HG02759 (cell line): ENCODE results near the gene CD99L2.
A peak's percentile ranks its signal among the peaks of the same experiment; 100 is the strongest.

Experiments used
- ATAC-seq: cut with Tn5 transposase; IDR thresholded peaks from one replicate; pipeline ENCODE4 v1.9.1; 2021; ENCODE audit warnings: mild to moderate bottlenecking, moderate library complexity; ENCODE audit not compliant: unreplicated experiment

Gene CD99L2

DNA sequence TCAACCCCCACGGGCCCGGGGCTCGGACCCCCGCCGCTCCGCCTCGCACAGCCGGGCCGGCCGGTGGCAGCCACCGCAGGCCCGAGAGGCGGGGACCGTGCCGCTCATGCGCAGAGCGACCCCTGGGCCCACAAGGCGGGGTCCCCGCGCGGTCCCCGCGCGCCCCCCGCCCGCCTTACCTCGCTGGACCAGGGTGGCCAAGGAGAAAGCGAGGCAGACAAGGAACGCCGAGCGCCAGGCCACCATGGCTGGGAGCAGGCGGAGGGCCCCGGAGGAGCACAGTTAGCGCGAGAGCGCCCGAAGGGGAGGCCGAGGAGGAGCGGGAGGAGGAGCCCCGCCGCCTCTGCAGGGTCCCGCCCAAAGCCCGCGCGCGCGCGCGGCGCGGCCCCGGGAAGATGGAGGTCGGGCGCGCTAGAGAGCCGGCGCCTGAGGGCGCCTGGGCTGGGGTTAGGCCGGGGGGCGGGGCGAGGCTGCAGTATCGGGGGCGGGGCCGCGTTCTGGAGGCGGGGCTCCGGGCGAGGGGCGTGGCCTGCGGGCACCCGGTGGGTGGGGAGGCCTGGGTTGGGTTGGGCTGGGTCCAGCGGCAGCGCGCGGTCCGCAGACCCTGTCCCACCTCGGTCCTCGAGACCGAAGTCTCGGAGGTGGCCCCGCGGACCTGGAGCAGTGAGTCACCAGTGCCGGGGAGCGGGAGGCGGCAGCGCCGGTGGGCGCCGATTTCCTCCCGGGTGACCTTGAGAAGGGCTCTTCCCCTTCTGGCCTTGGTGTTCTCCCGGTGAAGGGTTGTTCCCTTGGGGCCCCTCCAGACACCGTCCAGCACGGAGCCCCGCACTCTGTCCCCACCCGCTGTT is at the start of gene CD99L2:
CD99L2 (minus strand) TSS at position 326 of the 848 bp plus-strand sequence; CDS start at position 246, 80 bp downstream.
- peak; percentile 92 for ATAC-seq

- ATAC-seq, result no peak
Observed at GRCh38 chrX:150944233-150944632, 45.8 kb upstream of the CD99L2 start.

DNA sequence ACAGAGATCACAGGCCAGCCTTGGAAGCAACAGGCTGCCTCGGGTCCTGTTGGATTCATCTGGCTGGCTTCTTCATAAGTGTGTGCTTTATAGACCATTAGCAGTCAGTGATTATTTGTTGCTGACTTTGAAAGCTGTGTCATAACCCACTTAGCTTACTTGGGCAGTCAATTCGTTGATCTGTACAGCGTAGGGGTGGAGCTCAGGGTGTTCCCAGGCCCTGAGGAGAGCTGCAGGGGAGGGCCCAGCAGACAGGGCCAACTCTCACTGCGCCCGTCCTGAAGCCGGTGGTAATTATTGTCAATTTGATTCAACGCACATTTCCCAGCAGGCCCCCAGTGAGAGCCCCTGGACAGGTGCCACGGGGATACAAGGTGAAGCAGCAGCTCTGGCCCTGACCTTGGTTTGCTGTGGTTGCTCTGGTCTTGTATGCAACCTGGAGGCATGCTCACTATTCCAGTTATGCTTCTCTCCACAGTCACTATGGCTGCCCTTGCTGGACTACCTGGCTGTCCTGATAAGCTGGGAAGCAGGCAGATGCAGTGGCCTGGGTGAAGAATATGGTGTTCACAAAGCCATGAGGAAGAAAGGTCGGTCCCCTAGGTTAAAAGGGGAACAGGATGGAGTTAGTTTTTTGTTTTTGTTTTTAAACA is 44.6 kb upstream of the CD99L2 start:
- ATAC-seq, result no peak

DNA sequence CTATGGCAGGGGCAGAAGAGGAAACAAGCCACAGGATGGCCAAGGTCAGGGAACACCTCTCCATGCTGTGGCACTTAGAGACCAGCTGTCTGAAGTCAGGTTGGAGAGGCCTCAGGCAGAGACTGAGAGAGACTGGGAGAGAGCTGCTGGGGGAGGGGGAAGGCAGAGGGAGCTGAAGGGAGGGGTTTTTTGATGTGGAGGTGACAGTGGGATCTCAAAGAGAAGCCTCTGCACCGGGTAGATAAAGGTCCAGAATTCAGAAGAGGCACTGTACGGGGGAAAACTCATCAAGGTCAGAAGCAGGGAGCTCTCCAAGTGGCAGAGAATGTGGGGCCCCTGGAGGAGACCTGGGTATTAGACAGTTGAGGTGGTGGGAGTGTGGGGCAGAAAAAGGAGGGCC is 43.1 kb upstream of the CD99L2 start:
- no peak for ATAC-seq

DNA sequence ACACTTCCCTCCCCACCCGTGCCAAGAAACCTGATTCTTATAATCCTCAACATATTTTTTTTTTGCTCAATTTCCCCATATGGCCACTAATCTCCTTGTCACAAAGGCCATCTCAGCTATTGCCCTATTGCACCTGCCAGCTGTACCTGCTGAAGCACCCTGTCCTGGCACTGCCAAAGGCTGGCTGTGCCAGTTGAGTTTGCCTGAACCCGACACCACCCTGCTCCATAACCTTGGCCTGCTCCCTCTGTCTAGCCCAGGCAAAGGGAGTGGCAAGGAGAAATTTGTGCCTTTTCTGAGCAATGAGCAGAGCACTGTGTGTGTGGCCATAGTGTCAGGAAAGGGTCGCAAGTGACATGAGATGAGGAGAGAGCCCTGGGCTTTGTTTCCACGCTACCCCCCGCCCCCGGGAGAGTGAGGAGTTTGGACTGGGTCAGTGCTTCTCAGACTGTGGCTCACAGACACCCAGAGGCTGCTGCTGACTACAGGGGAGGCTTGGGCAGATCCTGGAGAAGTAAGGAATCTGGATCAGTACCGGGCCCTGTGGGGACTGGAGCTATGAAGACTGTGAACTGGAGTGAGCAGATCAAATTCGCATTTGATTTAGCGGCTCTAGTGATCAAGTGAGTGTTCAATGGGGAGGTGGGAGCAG is 42.5 kb upstream of the CD99L2 start:
- ATAC-seq, result no peak

DNA sequence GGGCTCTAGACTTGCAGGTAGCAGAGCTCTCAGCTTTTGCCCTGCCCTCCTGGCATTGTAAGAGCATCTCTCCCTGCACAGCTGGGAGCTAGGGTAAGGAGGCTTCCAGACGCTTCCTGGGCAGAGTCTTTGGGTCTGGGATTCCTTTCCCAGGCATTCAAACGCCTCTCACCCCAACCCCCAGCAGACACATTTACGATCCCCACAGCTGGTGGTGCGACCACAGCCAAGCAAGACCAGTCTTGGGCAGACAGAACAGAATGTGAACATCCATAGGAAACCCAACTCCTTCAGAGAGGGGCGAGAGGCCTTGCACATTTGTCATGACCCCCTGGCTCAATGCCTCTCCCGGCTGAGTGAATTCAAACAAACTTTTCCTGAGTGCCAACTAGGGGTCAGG is 38.1 kb upstream of the CD99L2 start:
- no peak for ATAC-seq

GRCh38 chrX:150935467-150935866 is 37.0 kb upstream of the CD99L2 start:
- no peak for ATAC-seq

DNA sequence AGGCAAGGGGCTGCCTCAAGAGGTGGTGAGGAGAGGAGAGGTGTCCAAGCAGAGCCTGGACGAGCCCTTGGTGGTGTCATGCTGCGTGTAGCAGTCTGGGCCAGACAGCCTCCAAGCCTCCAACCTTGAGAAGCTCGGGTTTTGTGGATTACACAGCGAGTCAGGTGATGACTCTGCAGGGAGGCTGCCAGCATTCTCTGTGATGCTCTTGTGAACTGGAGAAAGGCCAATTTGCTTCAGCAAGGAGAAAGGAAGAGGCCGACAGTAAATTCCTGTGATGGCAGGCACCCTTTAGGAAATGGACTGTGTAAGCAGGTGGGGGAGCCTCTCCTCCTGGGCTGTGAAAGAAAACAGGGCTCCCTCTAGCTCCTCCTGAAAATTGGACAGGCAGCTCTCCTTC is 36.0 kb upstream of the CD99L2 start:
- ATAC-seq, result no peak

GRCh38 chrX:150933945-150934350 is 35.5 kb upstream of the CD99L2 start:
- no peak for ATAC-seq

- ATAC-seq, result no peak
Observed at GRCh38 chrX:150929058-150929457, 30.6 kb upstream of the CD99L2 start.

- ATAC-seq, result no peak
Observed at GRCh38 chrX:150926791-150927190, 28.3 kb upstream of the CD99L2 start.

DNA sequence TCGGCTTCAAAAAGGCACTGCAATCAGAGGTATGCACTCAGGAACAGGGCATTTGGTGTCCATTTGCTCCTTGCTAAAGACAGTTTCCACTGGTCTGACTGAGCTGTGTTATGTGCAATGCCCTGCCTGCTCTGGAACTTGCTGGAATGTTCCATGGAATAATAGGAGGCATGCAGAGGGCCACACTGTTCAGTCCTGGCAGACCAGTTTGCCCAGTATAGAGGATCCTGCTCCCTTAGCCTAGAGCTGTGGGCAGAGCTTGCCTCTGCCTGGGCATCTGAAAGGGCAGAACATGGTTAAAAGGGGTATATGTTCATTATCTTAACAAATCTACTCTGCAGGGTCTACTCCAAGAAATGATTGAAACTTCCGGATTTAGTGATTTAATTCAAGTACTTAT is 27.8 kb upstream of the CD99L2 start:
- no peak for ATAC-seq

- no peak for ATAC-seq
Observed at GRCh38 chrX:150919401-150919800, 20.9 kb upstream of the CD99L2 start.

DNA sequence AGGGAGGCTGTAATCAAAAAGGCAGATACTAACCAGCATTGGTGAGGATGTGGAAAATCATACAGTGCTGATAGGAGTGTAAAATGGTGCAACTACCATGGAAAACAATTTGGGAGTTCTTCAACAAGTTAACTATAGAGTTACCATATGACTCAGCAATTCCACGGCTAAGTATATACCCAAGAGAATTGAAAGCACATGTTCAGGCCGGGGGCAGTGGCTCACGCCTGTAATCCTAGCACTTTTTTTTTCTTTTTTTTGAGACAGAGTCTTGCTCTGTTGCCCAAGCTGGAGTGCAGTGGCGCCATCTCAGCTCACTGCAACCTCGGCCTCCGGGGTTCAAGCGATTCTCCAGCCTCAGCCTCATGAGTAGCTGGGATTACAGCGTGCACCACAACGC is 15.0 kb upstream of the CD99L2 start:
- ATAC-seq, result no peak

DNA sequence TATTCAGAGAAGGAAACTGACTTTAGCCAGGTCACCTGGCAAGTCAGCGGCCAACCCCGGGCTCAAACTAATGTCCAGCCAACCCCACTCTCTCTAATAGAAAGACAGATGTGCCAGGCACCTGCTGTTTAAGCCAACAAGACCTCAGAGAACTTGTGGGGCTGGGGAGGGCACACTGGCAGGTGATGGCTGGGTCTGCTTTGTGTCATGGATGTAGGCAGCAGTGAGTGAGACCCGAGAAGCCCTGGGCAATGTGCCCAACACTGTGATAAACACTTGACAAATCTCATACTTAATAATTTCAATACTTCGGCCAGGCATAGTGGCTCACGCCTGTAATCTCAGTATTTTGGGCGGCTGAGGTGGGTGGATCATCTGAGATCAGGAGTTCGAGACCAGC is 9.0 kb upstream of the CD99L2 start:
- no peak for ATAC-seq

DNA sequence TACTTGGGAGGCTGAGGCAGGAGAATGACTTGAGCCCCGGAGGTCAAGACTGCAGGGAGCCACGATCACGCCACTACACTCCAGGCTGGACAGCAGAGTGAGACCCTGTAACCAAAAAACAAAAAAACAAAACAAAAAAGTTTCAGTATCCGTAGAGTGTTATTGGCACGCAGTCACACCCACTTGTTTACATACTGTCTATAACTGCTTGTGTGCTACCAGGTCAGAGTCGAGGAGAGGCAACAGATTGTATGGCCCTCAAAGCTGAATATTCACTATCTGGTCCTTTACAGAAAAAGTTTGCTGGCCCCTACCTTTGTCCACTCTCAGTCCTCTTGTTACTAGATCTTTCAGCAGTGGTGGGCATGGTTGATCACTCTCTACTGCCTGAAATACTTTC is 8.2 kb upstream of the CD99L2 start:
- ATAC-seq, result no peak

- ATAC-seq, result no peak
Observed at GRCh38 chrX:150905293-150905692, 6.8 kb upstream of the CD99L2 start.

GRCh38 chrX:150903110-150903508 is 4.6 kb upstream of the CD99L2 start:
- ATAC-seq, result no peak

- no peak for ATAC-seq
Observed at GRCh38 chrX:150902434-150903109, 4.1 kb upstream of the CD99L2 start.

DNA sequence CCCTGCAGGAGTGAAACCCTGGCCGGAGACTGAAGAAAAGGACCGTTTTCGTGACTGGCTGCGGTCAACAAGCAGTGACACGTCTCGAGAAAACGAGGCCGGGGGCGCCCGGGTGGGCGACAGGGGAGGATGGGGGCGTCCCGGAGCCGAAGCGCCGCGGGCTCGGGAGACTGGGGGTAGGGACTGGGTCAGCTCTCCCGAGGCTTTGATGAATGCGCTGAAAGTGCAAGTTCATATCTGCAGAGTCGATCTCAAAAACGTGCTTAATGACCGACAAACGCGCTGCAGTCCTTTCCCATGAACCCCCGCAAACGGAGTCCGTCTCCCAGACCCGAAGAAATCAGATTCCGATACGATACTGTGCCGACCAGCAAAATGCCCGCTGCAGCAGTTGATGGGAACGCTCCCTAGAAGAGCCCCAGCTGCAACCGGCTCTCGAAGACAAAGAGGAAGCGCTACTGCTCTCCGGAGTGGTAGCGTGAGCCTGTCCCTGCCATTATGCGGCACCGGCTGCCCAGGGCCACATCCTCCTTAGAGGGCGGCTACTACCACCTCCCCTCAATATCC is 806 bp upstream of the CD99L2 start:
- ATAC-seq, result peak; percentile 38
